GM13977 (cell line): ENCODE data around the gene FIGNL2.

Source experiments
- DNase-seq: peaks from one replicate; pipeline ENCODE4 v3.0.0; 2012; ENCODE audit warnings: low spot score
- CTCF ChIP-seq: IDR thresholded peaks from 2 replicates; pipeline ENCODE4 v1.5.1; 2012; ENCODE audit warnings: mild to moderate bottlenecking, control low read depth; ENCODE audit not compliant: insufficient read depth; ENCODE audit errors: extremely low read depth, missing control alignments
- in situ Hi-C: fragments of 300-500 bp; cut with MboI; formaldehyde crosslinking; loops from one replicate; pipeline ENCODE4 v1.12.0; 2022; ENCODE audit warnings: low sequenced_read_pairs, low pct_unique_long_range_greater_than_20kb, mixed read lengths, inconsistent platforms; ENCODE audit not compliant: unreplicated experiment

Gene FIGNL2

GRCh38 chr12:51771008-51771407 lies 77.5 kb downstream of the FIGNL2 start:
- in situ Hi-C loops = no loop called here
- TF ChIP-seq CTCF = no peak
- no peak for DNase-seq
